ENCODE results near the gene GTPBP6.

- TF ChIP-seq CTCF (IDR thresholded peaks at IDR 0.05) (no peak), POLR2A (IDR thresholded peaks at IDR 0.05) (no peak)
Observed at GRCh38 chrX:330726-331150, 12.1 kb upstream of the GTPBP6 start.

All from uterus (tissue), 2 donors.